ENCODE results near the gene CREBZF.
"Not testable (repeated sequence)": the region's sequence is repeated elsewhere in the genome, so short reads cannot be mapped to it uniquely, and the experiment has no call there.

Gene CREBZF

GRCh38 chr11:85620256-85620655, 44.7 kb downstream of the CREBZF start:
- H3K27ac ChIP-seq, result no peak overlapping the region
- no peak for TF ChIP-seq CTCF (IDR thresholded peaks at IDR 0.05)
- TF ChIP-seq ZFX (IDR thresholded peaks at IDR 0.05; ENCODE audit: borderline replicate concordance), result no peak

GRCh38 chr11:85619499-85619898, 45.4 kb downstream of the CREBZF start:
- TF ChIP-seq CTCF (IDR thresholded peaks at IDR 0.05) (no peak), ZFX (IDR thresholded peaks at IDR 0.05; ENCODE audit: borderline replicate concordance) (no peak)
- no peak overlapping the region for H3K27ac ChIP-seq

GRCh38 chr11:85611643-85612042, 53.3 kb downstream of the CREBZF start:
- H3K27ac ChIP-seq, result not testable (repeated sequence)
